HepG2 (cell line): ENCODE measurements around the gene MZF1. TPM values are rescaled to one million over a fixed set of nuclear protein-coding genes. Genes with fewer than 3 reads are reported as not detected.
A peak's percentile ranks its signal among the peaks of the same experiment; 100 is the strongest.

Source experiments
- ARNT2 ChIP-seq: sonication (generic); formaldehyde crosslinking; IDR thresholded peaks from 2 replicates; pipeline ENCODE4 v1.8.0; 2022; ENCODE audit warnings: mild to moderate bottlenecking, low read depth, missing genetic modification reagents, moderate library complexity
- BRD4 ChIP-seq: sonication (generic); formaldehyde crosslinking; IDR thresholded peaks from 2 replicates; pipeline ENCODE4 v1.4.0; 2020; ENCODE audit warnings: missing genetic modification reagents
- CBX5 ChIP-seq: sonication (generic); formaldehyde crosslinking; IDR thresholded peaks from 2 replicates; pipeline ENCODE4 v1.4.0; 2020; ENCODE audit warnings: missing genetic modification reagents, borderline replicate concordance
- CENPX ChIP-seq: sonication (generic); formaldehyde crosslinking; IDR thresholded peaks from 2 replicates; pipeline ENCODE4 v1.9.0; 2021; ENCODE audit warnings: mild to moderate bottlenecking, missing genetic modification reagents, moderate library complexity
- EP300 ChIP-seq, 3 experiments: sonication (generic) in 1 of 3; formaldehyde crosslinking in 1 of 3; IDR thresholded peaks; 2 replicates each; pipeline versions ENCODE4 v1.5.1 to v1.6.1; 2011 to 2020; ENCODE audit warnings: low read depth in 2 of 3, low read length in 2 of 3, borderline replicate concordance in 1 of 3, improper control_type of control experiment in 1 of 3, mild to moderate bottlenecking in 1 of 3, missing genetic modification reagents in 1 of 3, moderate library complexity in 1 of 3
- KDM6A ChIP-seq: IDR thresholded peaks from 2 replicates; pipeline ENCODE4 v1.6.1; 2016; ENCODE audit warnings: low read depth
- RBM22 ChIP-seq: fragments of 200-400 bp; formaldehyde crosslinking; optimal IDR thresholded peaks from 2 replicates; pipeline ENCODE3; 2017; ENCODE audit warnings: mild to moderate bottlenecking, low read length, moderate library complexity
- RFXAP ChIP-seq: sonication (generic); formaldehyde crosslinking; IDR thresholded peaks from 2 replicates; pipeline ENCODE4 v1.4.0; 2020; ENCODE audit warnings: missing genetic modification reagents, borderline replicate concordance
- SALL1 ChIP-seq: sonication (generic); formaldehyde crosslinking; IDR thresholded peaks from 2 replicates; pipeline ENCODE4 v1.8.0; 2022; ENCODE audit warnings: mild to moderate bottlenecking, missing genetic modification reagents
- SP4 ChIP-seq: sonication (generic); formaldehyde crosslinking; IDR thresholded peaks from 2 replicates; pipeline ENCODE4 v1.8.1; 2023; ENCODE audit warnings: mild to moderate bottlenecking, missing genetic modification reagents
- ZBTB38 ChIP-seq: sonication (generic); formaldehyde crosslinking; IDR thresholded peaks from 2 replicates; pipeline ENCODE4 v1.5.1; 2020; ENCODE audit warnings: mild to moderate bottlenecking, missing genetic modification reagents
- ZBTB7B ChIP-seq: sonication (generic); formaldehyde crosslinking; IDR thresholded peaks from 2 replicates; pipeline ENCODE4 v1.4.0; 2020; ENCODE audit warnings: missing genetic modification reagents
- ZFP82 ChIP-seq: sonication (generic); formaldehyde crosslinking; IDR thresholded peaks from 2 replicates; pipeline ENCODE4 v1.5.1; 2020; ENCODE audit warnings: mild to moderate bottlenecking, missing genetic modification reagents, borderline replicate concordance
- ZFY ChIP-seq: sonication (generic); formaldehyde crosslinking; IDR thresholded peaks from 2 replicates; pipeline ENCODE4 v1.4.0; 2020; ENCODE audit warnings: missing genetic modification reagents
- ZNF317 ChIP-seq: sonication (generic); formaldehyde crosslinking; IDR thresholded peaks from 2 replicates; pipeline ENCODE4 v1.5.0; 2020; ENCODE audit warnings: mild to moderate bottlenecking, missing genetic modification reagents
- ZNF431 ChIP-seq: sonication (generic); formaldehyde crosslinking; IDR thresholded peaks from 2 replicates; pipeline ENCODE4 v1.9.0; 2022; ENCODE audit warnings: missing genetic modification reagents, low read depth, mild to moderate bottlenecking, borderline replicate concordance
- ZNF563 ChIP-seq: sonication (generic); formaldehyde crosslinking; IDR thresholded peaks from 2 replicates; pipeline ENCODE4 v1.8.0; 2022; ENCODE audit warnings: mild to moderate bottlenecking, moderate library complexity, missing genetic modification reagents
- ZNF678 ChIP-seq: sonication (generic); formaldehyde crosslinking; IDR thresholded peaks from 2 replicates; pipeline ENCODE4 v1.4.0; 2020; ENCODE audit warnings: mild to moderate bottlenecking, missing genetic modification reagents
- ZNF883 ChIP-seq: sonication (generic); formaldehyde crosslinking; IDR thresholded peaks from 2 replicates; pipeline ENCODE4 v1.5.1; 2020; ENCODE audit warnings: mild to moderate bottlenecking, missing genetic modification reagents; ENCODE audit errors: not compliant biosample characterization
- ZNF891 ChIP-seq: sonication (generic); formaldehyde crosslinking; IDR thresholded peaks from 2 replicates; pipeline ENCODE4 v1.5.0; 2020; ENCODE audit warnings: mild to moderate bottlenecking, missing genetic modification reagents
- polyA plus RNA-seq, 8 experiments: library from polyadenylated mRNA; depleted of rRNA in 3 of 8; stranded (reverse) in 7 of 8; unstranded in 1 of 8; fragments of >200 nt; fragmentation: Illumina TruSeq in 4 of 8; extraction: Trizol in 4 of 8; gene quantifications; 2 replicates each; pipeline versions ENCODE4 v1.2.1 to v1.2.3, GENCODE V29; 2011 to 2016; ENCODE audit warnings: low read depth in 4 of 8, missing spikeins in 1 of 8, mixed read lengths in 1 of 8; ENCODE audit not compliant: insufficient read depth in 1 of 8
- total RNA-seq, 5 experiments: library from RNA; depleted of rRNA; stranded (reverse); fragments of >200 nt; fragmentation: Illumina TruSeq; extraction: Trizol; gene quantifications; 2 replicates each; pipeline ENCODE4 v1.2.3, GENCODE V29; 2016; ENCODE audit warnings: low read depth in 1 of 5
- TF ChIP-seq, protein P1 (sequence below): sonication (generic); formaldehyde crosslinking; IDR thresholded peaks from 2 replicates; pipeline ENCODE4 v1.5.0; 2020; ENCODE audit warnings: missing genetic modification reagents
- TF ChIP-seq, protein P2 (sequence below): sonication (generic); formaldehyde crosslinking; IDR thresholded peaks from 2 replicates; pipeline ENCODE4 v1.4.0; 2020; ENCODE audit warnings: mild to moderate bottlenecking, missing genetic modification reagents
- TF ChIP-seq, protein P3 (sequence below): sonication (generic); formaldehyde crosslinking; IDR thresholded peaks from 2 replicates; pipeline ENCODE4 v1.5.0; 2020; ENCODE audit warnings: missing genetic modification reagents
- TF ChIP-seq, protein P4 (sequence below): sonication (generic); formaldehyde crosslinking; conservative IDR thresholded peaks from 2 replicates; pipeline ENCODE4 v1.4.0; 2020; ENCODE audit warnings: missing genetic modification reagents

The MZF1 gene
- total and polyA plus RNA-seq, 2 of the 13 experiments (the other 11 are each of a cell fraction or from before 2014, with no cell fraction given) = 3.1 to 8.1 TPM

DNA sequence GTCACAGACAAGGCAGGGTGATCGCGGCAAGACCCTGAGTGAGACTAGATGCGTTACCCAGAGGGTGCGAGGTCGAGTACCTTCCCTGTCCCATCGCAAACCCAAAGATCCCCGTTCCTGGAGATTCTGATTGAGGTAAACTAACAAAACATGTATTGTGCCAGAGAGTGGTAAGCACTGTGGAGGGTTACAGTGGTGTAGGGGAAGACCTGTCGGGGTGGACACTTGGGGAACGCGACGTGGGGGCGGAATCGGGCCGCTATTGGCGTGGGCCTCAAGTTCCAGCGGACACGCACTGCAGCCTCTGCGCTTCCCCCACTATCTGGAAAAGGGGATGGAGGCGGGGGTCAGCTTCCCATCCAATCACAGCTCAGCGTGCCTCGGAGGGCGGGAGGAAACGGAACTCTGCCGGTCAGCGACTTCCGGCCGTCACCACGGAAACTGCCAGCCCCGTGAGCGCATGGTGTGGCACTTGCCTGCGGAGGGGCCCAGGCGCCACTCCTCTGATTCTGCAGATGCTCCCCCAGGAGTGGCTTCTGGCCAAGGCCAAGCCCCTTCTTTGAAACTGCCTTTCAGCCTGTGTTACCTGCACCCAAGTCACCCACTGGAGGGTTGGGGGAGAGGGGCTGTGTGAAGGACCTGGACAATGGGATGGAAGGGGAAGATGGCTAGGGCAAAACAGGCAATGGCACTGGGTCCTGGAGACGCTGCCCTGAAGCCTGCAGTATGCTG is 13.7 kb downstream of the MZF1 start (continued):
- peak; percentile 61 for TF ChIP-seq RBM22
- TF ChIP-seq RFXAP (CRISPR knock-in tag) = no peak
- no peak for TF ChIP-seq ZNF563 (CRISPR knock-in tag)
- no peak for TF ChIP-seq ZBTB7B (CRISPR knock-in tag)
- 0 out of 2 replicates have a peak, but pooled peaks have one; percentile 9 for TF ChIP-seq ZBTB38 (CRISPR knock-in tag)
- no peak for TF ChIP-seq ZNF883 (CRISPR knock-in tag)
- 0 out of 2 replicates have a peak, but pooled peaks have one; percentile 27 for TF ChIP-seq ZNF431
- TF ChIP-seq, protein P1, sequence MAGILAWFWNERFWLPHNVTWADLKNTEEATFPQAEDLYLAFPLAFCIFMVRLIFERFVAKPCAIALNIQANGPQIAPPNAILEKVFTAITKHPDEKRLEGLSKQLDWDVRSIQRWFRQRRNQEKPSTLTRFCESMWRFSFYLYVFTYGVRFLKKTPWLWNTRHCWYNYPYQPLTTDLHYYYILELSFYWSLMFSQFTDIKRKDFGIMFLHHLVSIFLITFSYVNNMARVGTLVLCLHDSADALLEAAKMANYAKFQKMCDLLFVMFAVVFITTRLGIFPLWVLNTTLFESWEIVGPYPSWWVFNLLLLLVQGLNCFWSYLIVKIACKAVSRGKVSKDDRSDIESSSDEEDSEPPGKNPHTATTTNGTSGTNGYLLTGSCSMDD = no peak
- TF ChIP-seq SALL1 (CRISPR knock-in tag) = peak; percentile 86
- TF ChIP-seq CENPX (CRISPR knock-in tag) = no peak
- peak; percentile 69; the same call in 1 of the 2 replicates for TF ChIP-seq ZNF317 (CRISPR knock-in tag)
- no peak for TF ChIP-seq ZNF678 (CRISPR knock-in tag)
- peak; percentile 62 for TF ChIP-seq SP4 (CRISPR knock-in tag)
- TF ChIP-seq, protein P2, sequence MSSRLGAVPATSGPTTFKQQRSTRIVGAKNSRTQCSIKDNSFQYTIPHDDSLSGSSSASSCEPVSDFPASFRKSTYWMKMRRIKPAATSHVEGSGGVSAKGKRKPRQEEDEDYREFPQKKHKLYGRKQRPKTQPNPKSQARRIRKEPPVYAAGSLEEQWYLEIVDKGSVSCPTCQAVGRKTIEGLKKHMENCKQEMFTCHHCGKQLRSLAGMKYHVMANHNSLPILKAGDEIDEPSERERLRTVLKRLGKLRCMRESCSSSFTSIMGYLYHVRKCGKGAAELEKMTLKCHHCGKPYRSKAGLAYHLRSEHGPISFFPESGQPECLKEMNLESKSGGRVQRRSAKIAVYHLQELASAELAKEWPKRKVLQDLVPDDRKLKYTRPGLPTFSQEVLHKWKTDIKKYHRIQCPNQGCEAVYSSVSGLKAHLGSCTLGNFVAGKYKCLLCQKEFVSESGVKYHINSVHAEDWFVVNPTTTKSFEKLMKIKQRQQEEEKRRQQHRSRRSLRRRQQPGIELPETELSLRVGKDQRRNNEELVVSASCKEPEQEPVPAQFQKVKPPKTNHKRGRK (CRISPR knock-in tag) = no peak
- TF ChIP-seq CBX5 (CRISPR knock-in tag) = no peak; the same call in 1 of the 2 replicates
- peak; percentile 75 for TF ChIP-seq ZNF891
- no peak for TF ChIP-seq KDM6A (CRISPR knock-in tag)
- TF ChIP-seq EP300 (IDR thresholded peaks at IDR 0.05; ENCODE audit: low read depth in 2 of 2, low read length in 2 of 2) = no peak; a peak in 1 of 4 replicates
- TF ChIP-seq EP300 (CRISPR knock-in tag; IDR thresholded peaks at IDR 0.05; ENCODE audit: borderline replicate concordance) = no peak
- peak; percentile 13; the same call in 1 of the 2 replicates for TF ChIP-seq ZFY (CRISPR knock-in tag)
- peak; percentile 12; the same call in 1 of the 2 replicates for TF ChIP-seq BRD4 (CRISPR knock-in tag)
- TF ChIP-seq, protein P3, sequence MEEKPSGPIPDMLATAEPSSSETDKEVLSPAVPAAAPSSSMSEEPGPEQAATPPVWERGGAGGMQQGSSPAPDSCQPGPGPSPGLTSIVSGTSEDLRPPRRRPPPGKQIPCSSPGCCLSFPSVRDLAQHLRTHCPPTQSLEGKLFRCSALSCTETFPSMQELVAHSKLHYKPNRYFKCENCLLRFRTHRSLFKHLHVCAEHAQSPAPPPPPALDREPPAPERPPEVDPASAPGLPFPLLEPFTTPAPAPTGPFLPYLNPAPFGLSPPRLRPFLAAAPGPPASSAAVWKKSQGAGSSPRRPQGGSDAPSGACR (CRISPR knock-in tag) = no peak; the same call in 1 of the 2 replicates
- TF ChIP-seq, protein P4, sequence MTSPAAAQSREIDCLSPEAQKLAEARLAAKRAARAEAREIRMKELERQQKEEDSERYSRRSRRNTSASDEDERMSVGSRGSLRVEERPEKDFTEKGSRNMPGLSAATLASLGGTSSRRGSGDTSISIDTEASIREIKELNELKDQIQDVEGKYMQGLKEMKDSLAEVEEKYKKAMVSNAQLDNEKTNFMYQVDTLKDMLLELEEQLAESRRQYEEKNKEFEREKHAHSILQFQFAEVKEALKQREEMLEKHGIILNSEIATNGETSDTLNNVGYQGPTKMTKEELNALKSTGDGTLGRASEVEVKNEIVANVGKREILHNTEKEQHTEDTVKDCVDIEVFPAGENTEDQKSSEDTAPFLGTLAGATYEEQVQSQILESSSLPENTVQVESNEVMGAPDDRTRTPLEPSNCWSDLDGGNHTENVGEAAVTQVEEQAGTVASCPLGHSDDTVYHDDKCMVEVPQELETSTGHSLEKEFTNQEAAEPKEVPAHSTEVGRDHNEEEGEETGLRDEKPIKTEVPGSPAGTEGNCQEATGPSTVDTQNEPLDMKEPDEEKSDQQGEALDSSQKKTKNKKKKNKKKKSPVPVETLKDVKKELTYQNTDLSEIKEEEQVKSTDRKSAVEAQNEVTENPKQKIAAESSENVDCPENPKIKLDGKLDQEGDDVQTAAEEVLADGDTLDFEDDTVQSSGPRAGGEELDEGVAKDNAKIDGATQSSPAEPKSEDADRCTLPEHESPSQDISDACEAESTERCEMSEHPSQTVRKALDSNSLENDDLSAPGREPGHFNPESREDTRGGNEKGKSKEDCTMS (CRISPR knock-in tag) = no peak
- TF ChIP-seq ARNT2 (CRISPR knock-in tag) = peak; percentile 17
- peak; percentile 86; the same call in 1 of the 2 replicates for TF ChIP-seq ZFP82 (CRISPR knock-in tag)
